WTC11 (cell line): ENCODE data around the gene ZCCHC7. TPM values are rescaled to one million over a fixed set of nuclear protein-coding genes. Genes with fewer than 3 reads are reported as not detected.

Experiments used
- ATAC-seq: fragments of 200-7000 bp; cut with Tn5 transposase; 2 replicates; pipeline ENCODE4 v1.10.0; 2021; ENCODE audit warnings: mild to moderate bottlenecking, moderate library complexity
- CTCF ChIA-PET: fragments of 300-600 bp; sonication (Branson Sonifier 250); formaldehyde crosslinking; loops from one replicate; lab custom pipeline; 2021; ENCODE audit warnings: antibody characterized with exemption; lab: Charles Lee
- POLR2A ChIA-PET: fragments of 350-600 bp; sonication (Branson Sonifier 250); formaldehyde crosslinking; loops from one replicate; lab custom pipeline; 2021; ENCODE audit warnings: antibody characterized with exemption; lab: Charles Lee
- DNase-seq: peaks from one replicate; pipeline ENCODE4 v3.0.0; 2021; ENCODE audit warnings: low spot score
- H3K27ac Mint-ChIP-seq: 2 replicates; pipeline ENCODE4 v1.8.0; 2021; ENCODE audit warnings: mixed read lengths
- H3K27me3 Mint-ChIP-seq: 2 replicates; pipeline ENCODE4 v1.8.0; 2021; ENCODE audit warnings: low read depth, mild to moderate bottlenecking, moderate library complexity, mixed read lengths
- H3K36me3 Mint-ChIP-seq: 2 replicates; pipeline ENCODE4 v1.8.0; 2021; ENCODE audit warnings: mixed read lengths
- H3K4me1 Mint-ChIP-seq: 2 replicates; pipeline ENCODE4 v1.8.0; 2022; ENCODE audit warnings: mixed read lengths
- H3K4me3 Mint-ChIP-seq: 2 replicates; pipeline ENCODE4 v1.8.0; 2021; ENCODE audit warnings: mild to moderate bottlenecking, moderate library complexity, mixed read lengths
- H3K9me3 Mint-ChIP-seq: 2 replicates; pipeline ENCODE4 v1.8.0; 2021; ENCODE audit warnings: mixed read lengths
- ATF2 ChIP-seq: sonication (generic); formaldehyde crosslinking; IDR thresholded peaks from 2 replicates; pipeline ENCODE4 v1.8.1; 2022; ENCODE audit warnings: low read depth, missing genetic modification reagents, borderline replicate concordance
- ATF3 ChIP-seq: sonication (generic); formaldehyde crosslinking; conservative IDR thresholded peaks from 2 replicates; pipeline ENCODE4 v1.8.1; 2022; ENCODE audit warnings: mild to moderate bottlenecking, missing genetic modification reagents
- ATF6 ChIP-seq: sonication (generic); formaldehyde crosslinking; IDR thresholded peaks from 2 replicates; pipeline ENCODE4 v1.8.1; 2023; ENCODE audit warnings: mild to moderate bottlenecking, missing genetic modification reagents
- EMX1 ChIP-seq: fragments of 250-450 bp; sonication (Bioruptor Pico); IDR thresholded peaks from 2 replicates; pipeline ENCODE4 v1.8.0; 2021; ENCODE audit warnings: mild to moderate bottlenecking
- ERG ChIP-seq: fragments of 250-450 bp; sonication (Bioruptor Pico); IDR thresholded peaks from 2 replicates; pipeline ENCODE4 v1.8.0; 2021; ENCODE audit warnings: mild to moderate bottlenecking
- GTF2I ChIP-seq: fragments of 250-450 bp; sonication (Bioruptor Pico); conservative IDR thresholded peaks from 2 replicates; pipeline ENCODE4 v1.4.0; 2021; ENCODE audit warnings: mild to moderate bottlenecking
- MXD4 ChIP-seq: fragments of 250-450 bp; sonication (Bioruptor Pico); IDR thresholded peaks from 2 replicates; pipeline ENCODE4 v1.8.0; 2021; ENCODE audit warnings: mild to moderate bottlenecking, moderate library complexity, borderline replicate concordance
- MYBL2 ChIP-seq: sonication (generic); formaldehyde crosslinking; IDR thresholded peaks from 2 replicates; pipeline ENCODE4 v1.8.1; 2023; ENCODE audit warnings: mild to moderate bottlenecking, moderate library complexity, missing genetic modification reagents
- NFATC4 ChIP-seq: fragments of 250-450 bp; sonication (Bioruptor Pico); IDR thresholded peaks from 2 replicates; pipeline ENCODE4 v1.9.0; 2021; ENCODE audit warnings: mild to moderate bottlenecking
- NR2C2 ChIP-seq: sonication (generic); formaldehyde crosslinking; IDR thresholded peaks from 2 replicates; pipeline ENCODE4 v1.8.0; 2022; ENCODE audit warnings: mild to moderate bottlenecking, missing genetic modification reagents
- PRRX2 ChIP-seq: fragments of 250-450 bp; sonication (Bioruptor Pico); IDR thresholded peaks from 2 replicates; pipeline ENCODE4 v1.8.0; 2021; ENCODE audit warnings: mild to moderate bottlenecking
- RORB ChIP-seq: fragments of 250-450 bp; sonication (Bioruptor Pico); IDR thresholded peaks from 2 replicates; pipeline ENCODE4 v1.9.0; 2021; ENCODE audit warnings: mild to moderate bottlenecking
- SP1 ChIP-seq: sonication (generic); formaldehyde crosslinking; conservative IDR thresholded peaks from 2 replicates; pipeline ENCODE4 v1.8.1; 2022; ENCODE audit warnings: missing genetic modification reagents
- TEAD4 ChIP-seq: sonication (generic); formaldehyde crosslinking; IDR thresholded peaks from 2 replicates; pipeline ENCODE4 v1.8.0; 2022; ENCODE audit warnings: mild to moderate bottlenecking, missing genetic modification reagents
- ZBTB21 ChIP-seq: sonication (generic); formaldehyde crosslinking; IDR thresholded peaks from 2 replicates; pipeline ENCODE4 v1.8.1; 2023; ENCODE audit warnings: mild to moderate bottlenecking, missing genetic modification reagents, borderline replicate concordance
- ZNF121 ChIP-seq: sonication (generic); formaldehyde crosslinking; IDR thresholded peaks from 2 replicates; pipeline ENCODE4 v1.8.0; 2023; ENCODE audit warnings: missing genetic modification reagents
- ZNF138 ChIP-seq: sonication (generic); formaldehyde crosslinking; conservative IDR thresholded peaks from 2 replicates; pipeline ENCODE4 v1.8.1; 2022; ENCODE audit warnings: mild to moderate bottlenecking, moderate library complexity, missing genetic modification reagents
- ZNF219 ChIP-seq: sonication (generic); formaldehyde crosslinking; IDR thresholded peaks from 2 replicates; pipeline ENCODE4 v1.8.0; 2023; ENCODE audit warnings: missing genetic modification reagents, mild to moderate bottlenecking, borderline replicate concordance
- ZNF232 ChIP-seq: sonication (generic); formaldehyde crosslinking; IDR thresholded peaks from 2 replicates; pipeline ENCODE4 v1.8.0; 2022; ENCODE audit warnings: mild to moderate bottlenecking, missing genetic modification reagents
- ZNF317 ChIP-seq: sonication (generic); formaldehyde crosslinking; IDR thresholded peaks from 2 replicates; pipeline ENCODE4 v1.8.1; 2023; ENCODE audit warnings: low read depth, mild to moderate bottlenecking, moderate library complexity, missing genetic modification reagents, borderline replicate concordance
- ZNF396 ChIP-seq: fragments of 250-450 bp; sonication (Bioruptor Pico); IDR thresholded peaks from 2 replicates; pipeline ENCODE4 v1.8.0; 2021; ENCODE audit warnings: mild to moderate bottlenecking, moderate library complexity, borderline replicate concordance
- ZNF416 ChIP-seq: fragments of 250-450 bp; sonication (Bioruptor Pico); IDR thresholded peaks from 2 replicates; pipeline ENCODE4 v1.9.0; 2021; ENCODE audit warnings: mild to moderate bottlenecking, inconsistent platforms
- ZNF671 ChIP-seq: fragments of 250-450 bp; sonication (Bioruptor Pico); IDR thresholded peaks from 2 replicates; pipeline ENCODE4 v1.8.0; 2021; ENCODE audit warnings: mild to moderate bottlenecking
- total RNA-seq: library from RNA; stranded (reverse); gene quantifications from 3 replicates; pipeline ENCODE4 v1.2.3, GENCODE V29; 2021

ZCCHC7 gene
- total RNA-seq, 1 experiment from 2014 or later, result 30.1 TPM

GRCh38 chr9:37343724-37344123, 223.3 kb downstream of the ZCCHC7 start:
- no peak for ATAC-seq
- H3K4me1 Mint-ChIP-seq, result peaks cover 17% of the 10 kb centered on the region
- no peak for DNase-seq
- H3K4me3 Mint-ChIP-seq, result no peak overlapping the region
- H3K36me3 Mint-ChIP-seq, result no peaks in the 10 kb centered on the region
- no peak overlapping the region for H3K27ac Mint-ChIP-seq
- TF ChIP-seq ZBTB21 (CRISPR knock-in tag) (no peak), SP1 (CRISPR knock-in tag) (no peak), ZNF138 (CRISPR knock-in tag) (no peak), ATF2 (CRISPR knock-in tag) (no peak), NFATC4 (CRISPR knock-in tag) (no peak), ZNF232 (CRISPR knock-in tag) (no peak), NR2C2 (no peak), EMX1 (no peak), ZNF121 (CRISPR knock-in tag) (no peak), ZNF671 (no peak), MXD4 (CRISPR knock-in tag) (no peak)
- no peaks in the 10 kb centered on the region for H3K9me3 Mint-ChIP-seq
- POLR2A ChIA-PET, result no interaction called here
- CTCF ChIA-PET, result interaction anchor here (1.0 kb wide), 1 partner anchor 348 kb away, joined by 3 read pairs; no protein-coding TSS in a partner anchor
- H3K27me3 Mint-ChIP-seq, result no peaks in the 10 kb centered on the region

GRCh38 chr9:37345038-37345437, 224.7 kb downstream of the ZCCHC7 start:
- no peak overlapping the region for H3K27ac Mint-ChIP-seq
- TF ChIP-seq ERG (CRISPR knock-in tag) (no peak), ZNF317 (CRISPR knock-in tag) (no peak), RORB (CRISPR knock-in tag) (no peak), ATF6 (CRISPR knock-in tag) (no peak), TEAD4 (no peak), ZNF219 (no peak), GTF2I (CRISPR knock-in tag) (no peak), MYBL2 (CRISPR knock-in tag) (no peak), ZNF416 (CRISPR knock-in tag) (no peak), ATF3 (CRISPR knock-in tag) (no peak), PRRX2 (CRISPR knock-in tag) (no peak)
- peaks cover 5% of the 10 kb centered on the region for H3K4me1 Mint-ChIP-seq
- H3K9me3 Mint-ChIP-seq, result no peaks in the 10 kb centered on the region
- DNase-seq, result no peak
- POLR2A ChIA-PET, result no interaction called here
- H3K36me3 Mint-ChIP-seq, result no peaks in the 10 kb centered on the region
- no peaks in the 10 kb centered on the region for H3K27me3 Mint-ChIP-seq
- CTCF ChIA-PET, result interaction anchor here (1.1 kb wide), 1 partner anchor 46 kb away, joined by 5 read pairs; no protein-coding TSS in a partner anchor
- ATAC-seq, result no peak
- no peak overlapping the region for H3K4me3 Mint-ChIP-seq

GRCh38 chr9:37348917-37349316, 228.5 kb downstream of the ZCCHC7 start:
- no peak for ATAC-seq
- TF ChIP-seq ZNF396 (CRISPR knock-in tag), result no peak
- TF ChIP-seq ATF3 (CRISPR knock-in tag), result no peak
- H3K36me3 Mint-ChIP-seq, result peaks cover 2% of the 10 kb centered on the region; the same call in 1 of the 2 replicates
- H3K27ac Mint-ChIP-seq, result no peak overlapping the region
- H3K4me3 Mint-ChIP-seq, result no peak overlapping the region
- H3K9me3 Mint-ChIP-seq, result no peaks in the 10 kb centered on the region
- POLR2A ChIA-PET, result no interaction called here
- DNase-seq, result no peak
- CTCF ChIA-PET, result no interaction called here
- no peaks in the 10 kb centered on the region for H3K27me3 Mint-ChIP-seq
- H3K4me1 Mint-ChIP-seq, result no peaks in the 10 kb centered on the region
